IMR-90 (cell line): ENCODE data around the gene NT5DC3. TPM values are rescaled to one million over a fixed set of nuclear protein-coding genes. Genes with fewer than 3 reads are reported as not detected.

Experiments
- ATAC-seq: fragments of 200-7000 bp; cut with Tn5 transposase; 2 replicates; pipeline ENCODE4 v1.9.1; 2020; ENCODE audit warnings: low read depth, mild to moderate bottlenecking, moderate library complexity
- BruUV-seq: library from RNA; stranded (reverse); fragments of 400-500 nt; replicated peaks from 2 replicates; lab custom pipeline; 2021; lab: Mats Ljungman, UMichigan
- CTCF ChIA-PET: fragments of 300-600 bp; formaldehyde crosslinking; extraction: SDS; loops from one replicate; lab custom pipeline; 2021; ENCODE audit warnings: antibody characterized with exemption; lab: Yijun Ruan, JAX
- POLR2A ChIA-PET: fragments of 300-600 bp; sonication (Branson Sonifier 250); formaldehyde crosslinking; loops from one replicate; lab custom pipeline; 2022; ENCODE audit warnings: antibody characterized with exemption; ENCODE audit not compliant: unreplicated experiment; lab: Charles Lee
- DNase-seq: peaks from one replicate; pipeline ENCODE4 v3.0.0; 2013
- H2AFZ ChIP-seq: replicated peaks from 2 replicates; pipeline ENCODE3; 2013; ENCODE audit warnings: low read length, mild to moderate bottlenecking; ENCODE audit not compliant: poor library complexity
- H2AK5ac ChIP-seq: 2 replicates; pipeline ENCODE4 v1.6.1; 2013; ENCODE audit warnings: low read depth, low read length, inconsistent platforms
- H2AK9ac ChIP-seq: replicated peaks from 2 replicates; pipeline ENCODE3; 2013; ENCODE audit warnings: mild to moderate bottlenecking, low read depth, low read length, moderate library complexity; ENCODE audit not compliant: poor library complexity
- H2BK120ac ChIP-seq: 2 replicates; pipeline ENCODE4 v1.6.1; 2013; ENCODE audit warnings: low read depth, low read length, inconsistent platforms
- H2BK15ac ChIP-seq: 3 replicates; pipeline ENCODE4 v1.6.1; 2013; ENCODE audit warnings: low read depth, low read length, inconsistent platforms
- H2BK20ac ChIP-seq: 2 replicates; pipeline ENCODE4 v1.6.1; 2013; ENCODE audit warnings: low read depth, mild to moderate bottlenecking, inconsistent platforms, low read length, moderate library complexity
- H2BK5ac ChIP-seq: 2 replicates; pipeline ENCODE4 v1.6.1; 2013; ENCODE audit warnings: mild to moderate bottlenecking, low read depth, low read length, inconsistent platforms; ENCODE audit not compliant: poor library complexity, severe bottlenecking
- H3K14ac ChIP-seq: replicated peaks from 2 replicates; pipeline ENCODE4 v1.6.1; 2013; ENCODE audit warnings: low read depth, low read length, inconsistent platforms
- H3K18ac ChIP-seq: 2 replicates; pipeline ENCODE4 v1.6.1; 2013; ENCODE audit warnings: low read depth, low read length, control low read depth
- H3K23ac ChIP-seq: 2 replicates; pipeline ENCODE4 v1.6.1; 2013; ENCODE audit warnings: low read depth, low read length, inconsistent platforms
- H3K27ac ChIP-seq: 2 replicates; pipeline ENCODE4 v1.5.1; 2013; ENCODE audit warnings: mild to moderate bottlenecking, control low read depth, low read length; ENCODE audit not compliant: insufficient read depth
- H3K27me3 ChIP-seq: 2 replicates; pipeline ENCODE4 v1.6.1; 2013; ENCODE audit warnings: low read length; ENCODE audit not compliant: control insufficient read depth, insufficient read depth
- H3K36me3 ChIP-seq: 2 replicates; pipeline ENCODE4 v1.6.1; 2013; ENCODE audit warnings: low read length, mixed read lengths; ENCODE audit not compliant: control insufficient read depth, insufficient read depth
- H3K4ac ChIP-seq: 2 replicates; pipeline ENCODE4 v1.6.1; 2013; ENCODE audit warnings: low read depth, low read length, inconsistent platforms
- H3K4me1 ChIP-seq: 2 replicates; pipeline ENCODE4 v1.6.1; 2013; ENCODE audit warnings: low read length, mixed read lengths; ENCODE audit not compliant: control insufficient read depth, insufficient read depth
- H3K4me2 ChIP-seq: 2 replicates; pipeline ENCODE4 v1.6.1; 2013; ENCODE audit warnings: low read depth, mild to moderate bottlenecking, control low read depth, low read length, moderate library complexity
- H3K4me3 ChIP-seq: 2 replicates; pipeline ENCODE4 v1.5.1; 2013; ENCODE audit warnings: low read depth, mild to moderate bottlenecking, control low read depth, low read length, moderate library complexity; ENCODE audit not compliant: insufficient read depth
- H3K56ac ChIP-seq: 2 replicates; pipeline ENCODE4 v1.6.1; 2013; ENCODE audit warnings: low read length, inconsistent platforms; ENCODE audit not compliant: insufficient read depth; ENCODE audit errors: extremely low read depth
- H3K79me1 ChIP-seq, 2 experiments: 2 replicates each; pipeline ENCODE4 v1.6.1; 2013; ENCODE audit warnings: low read length in 2 of 2, inconsistent platforms in 1 of 2, low read depth in 1 of 2
- H3K9ac ChIP-seq: 2 replicates; pipeline ENCODE4 v1.6.1; 2013; ENCODE audit warnings: low read depth, low read length, control low read depth
- H3K9me1 ChIP-seq: 2 replicates; pipeline ENCODE4 v1.6.1; 2013; ENCODE audit warnings: low read length, inconsistent platforms; ENCODE audit not compliant: insufficient read depth
- H3K9me3 ChIP-seq: 2 replicates; pipeline ENCODE4 v1.6.1; 2013; ENCODE audit warnings: low read length; ENCODE audit not compliant: control insufficient read depth, insufficient read depth
- H4K20me1 ChIP-seq: 2 replicates; pipeline ENCODE4 v1.6.1; 2013; ENCODE audit warnings: low read length, inconsistent platforms; ENCODE audit not compliant: insufficient read depth
- H4K5ac ChIP-seq: 2 replicates; pipeline ENCODE4 v1.6.1; 2013; ENCODE audit warnings: mild to moderate bottlenecking, low read depth, low read length, control low read depth
- H4K8ac ChIP-seq, 2 experiments: 2 replicates each; pipeline ENCODE4 v1.6.1; 2013; ENCODE audit warnings: low read depth in 2 of 2, low read length in 2 of 2, control low read depth in 1 of 2, inconsistent platforms in 1 of 2
- H4K91ac ChIP-seq: 2 replicates; pipeline ENCODE4 v1.6.1; 2013; ENCODE audit warnings: low read depth, low read length, inconsistent platforms; ENCODE audit not compliant: insufficient read depth
- FOS ChIP-seq: fragments of 150-350 bp; IDR thresholded peaks from 2 replicates; pipeline ENCODE4 v1.6.1; 2016; ENCODE audit warnings: low read depth, low read length
- MAZ ChIP-seq: IDR thresholded peaks from 2 replicates; pipeline ENCODE4 v1.6.1; 2012; ENCODE audit warnings: low read depth, mild to moderate bottlenecking, low read length, improper control_type of control experiment, moderate library complexity, borderline replicate concordance
- NFE2L2 ChIP-seq: fragments of 150-350 bp; IDR thresholded peaks from 2 replicates; pipeline ENCODE4 v1.6.1; 2016; ENCODE audit warnings: low read depth, mild to moderate bottlenecking, low read length
- SMC3 ChIP-seq: fragments of 150-350 bp; IDR thresholded peaks from 2 replicates; pipeline ENCODE4 v1.6.1; 2016; ENCODE audit warnings: low read depth, mild to moderate bottlenecking, antibody characterized with exemption, low read length, moderate library complexity
- WGBS, 2 experiments: methylation state at CpG; one replicate each; pipeline versions ENCODE4 v1.1.5 to v1.1.7; 2013; ENCODE audit warnings: missing lambda C conversion rate in 2 of 2; ENCODE audit not compliant: insufficient read length in 1 of 2; ENCODE audit errors: extremely low coverage in 2 of 2; 5-methylcytosine and 5-hydroxymethylcytosine counted together
- dilution Hi-C: fragments of 300-500 bp; cut with HindIII; formaldehyde crosslinking; loops from one replicate; pipeline ENCODE4 v1.14.3; 2018; ENCODE audit warnings: low sequenced_read_pairs; ENCODE audit not compliant: unreplicated experiment
- in situ Hi-C: fragments of 300-500 bp; cut with MboI; formaldehyde crosslinking; loops from 3 replicates; pipeline ENCODE4 v1.14.3; 2019; ENCODE audit warnings: low sequenced_read_pairs, inconsistent platforms, mixed read lengths
- intact Hi-C: fragments of 100-400 bp; cut with micrococcal nuclease; formaldehyde crosslinking; loops from 2 replicates; pipeline ENCODE4 v1.10.0; 2022
- polyA plus RNA-seq, 3 experiments: library from polyadenylated mRNA; depleted of rRNA; stranded (reverse); fragments of >200 nt; gene quantifications; 2 replicates each; pipeline ENCODE4 v1.2.3, GENCODE V29; 2012; ENCODE audit warnings: low replicate concordance in 1 of 3
- total RNA-seq: library from RNA; depleted of rRNA; stranded (reverse); fragments of >200 nt; gene quantifications from 2 replicates; pipeline ENCODE4 v1.2.3, GENCODE V29; 2012

The NT5DC3 gene
- total and polyA plus RNA-seq, 2 of the 4 experiments (the other 2 are of a cell fraction), result 7.3 to 17.6 TPM

GRCh38 chr12:103832048-103832997 is 8.7 kb downstream of the NT5DC3 start:
- TF ChIP-seq FOS (no peak), MAZ (no peak), SMC3 (no peak), NFE2L2 (no peak)
- no peak overlapping the region; a peak in 1 of 4 replicates for H4K8ac ChIP-seq
- H2AFZ ChIP-seq, result no peak overlapping the region
- no peak overlapping the region for H2BK15ac ChIP-seq
- H2AK5ac ChIP-seq, result no peak overlapping the region
- H3K79me1 ChIP-seq, result peaks cover 36 to 50% of the 10 kb centered on the region in 2 experiments
- H3K14ac ChIP-seq, result no peak overlapping the region
- DNase-seq, result no peak
- no peak overlapping the region for H4K5ac ChIP-seq
- no peak overlapping the region for H3K4ac ChIP-seq
- H2BK5ac ChIP-seq, result no peak overlapping the region
- WGBS, 2 experiments, result 80% methylated on average over 3 of the region's 11 CpGs; no CpG with 5 or more reads in 1 of the 2 experiments
- no peak overlapping the region for H2BK20ac ChIP-seq
- no TSS peak for BruUV-seq
- 0 out of 2 replicates have a peak, but pooled peaks cover 2% of the 10 kb centered on the region for H3K9me1 ChIP-seq
- H3K27me3 ChIP-seq, result no peaks in the 10 kb centered on the region
- peak overlapping the region; percentile 56; the same call in 1 of the 2 replicates for H3K4me2 ChIP-seq
- dilution Hi-C loops (no loop called here), intact Hi-C loops (no loop called here), in situ Hi-C loops (no loop called here)
- no peak overlapping the region for H4K91ac ChIP-seq
- H3K4me3 ChIP-seq, result no peak overlapping the region
- no peak overlapping the region for H3K56ac ChIP-seq
- peaks cover 6% of the 10 kb centered on the region; the same call in 1 of the 2 replicates for H3K4me1 ChIP-seq
- no peak for ATAC-seq
- H2BK120ac ChIP-seq, result no peak overlapping the region
- H3K9ac ChIP-seq, result no peak overlapping the region
- no peak overlapping the region for H3K23ac ChIP-seq
- H4K20me1 ChIP-seq, result peaks cover 6% of the 10 kb centered on the region
- no peak overlapping the region for H3K18ac ChIP-seq
- H2AK9ac ChIP-seq, result no peak overlapping the region
- H3K9me3 ChIP-seq, result no peaks in the 10 kb centered on the region
- no peak overlapping the region for H3K27ac ChIP-seq
- CTCF ChIA-PET, result interaction anchor here (1.0 kb wide), 1 partner anchor 9 kb away, joined by 3 read pairs; the partner anchor contains the start of gene NT5DC3
- POLR2A ChIA-PET, result no interaction called here
- no peaks in the 10 kb centered on the region for H3K36me3 ChIP-seq
